Fibroblast of skin of left biceps (primary cell): ENCODE measurements around the gene CCL25.

Source experiments
- DNase-seq, 2 experiments: peaks; one replicate each; pipeline ENCODE4 v3.0.0-alpha.2; 2013; ENCODE audit warnings: low read depth in 2 of 2

CCL25 gene

GRCh38 chr19:8045872-8046568, 6.5 kb upstream of the CCL25 start:
- no peak for DNase-seq

- DNase-seq: no peak
Measured at GRCh38 chr19:8046569-8047165, 5.9 kb upstream of the CCL25 start.

GRCh38 chr19:8050274-8051096, 2.1 kb upstream of the CCL25 start:
- peak; percentile 25 to 30 for DNase-seq

- DNase-seq: no peak
Measured at GRCh38 chr19:8054169-8054568, 1.6 kb downstream of the CCL25 start.

- DNase-seq: no peak
Measured at GRCh38 chr19:8056533-8056932, 4.0 kb downstream of the CCL25 start.

- DNase-seq: no peak
Measured at GRCh38 chr19:8057545-8058270, 5.1 kb downstream of the CCL25 start.

- no peak for DNase-seq
Measured at GRCh38 chr19:8064911-8065874, 12.6 kb downstream of the CCL25 start.

- DNase-seq: no peak
Measured at GRCh38 chr19:8065875-8066261, 13.3 kb downstream of the CCL25 start.

- no peak for DNase-seq
Measured at GRCh38 chr19:8069096-8069973, 16.8 kb downstream of the CCL25 start.

GRCh38 chr19:8071912-8072311, 19.4 kb downstream of the CCL25 start:
- DNase-seq: no peak

GRCh38 chr19:8074501-8074900, 21.9 kb downstream of the CCL25 start:
- no peak for DNase-seq

- DNase-seq: no peak
Measured at GRCh38 chr19:8075158-8076074, 22.9 kb downstream of the CCL25 start.

GRCh38 chr19:8079988-8080387, 27.4 kb downstream of the CCL25 start:
- no peak for DNase-seq

GRCh38 chr19:8080832-8081231, 28.3 kb downstream of the CCL25 start:
- no peak for DNase-seq

GRCh38 chr19:8081569-8082550, 29.3 kb downstream of the CCL25 start:
- DNase-seq: no peak

GRCh38 chr19:8083141-8083540, 30.6 kb downstream of the CCL25 start:
- DNase-seq: no peak

- no peak for DNase-seq
Measured at GRCh38 chr19:8084152-8084551, 31.6 kb downstream of the CCL25 start.
